ENCODE measurements around the gene CABP4.

The CABP4 gene

GRCh38 chr11:67486481-67487195 lies 31.5 kb downstream of the CABP4 start:
- no peak for TF ChIP-seq CTCF (IDR thresholded peaks at IDR 0.05; ENCODE audit: extremely low read depth, missing control alignments)
- peak; percentile 86 for DNase-seq (ENCODE audit: low spot score)

GRCh38 chr11:67489203-67489884 lies 34.2 kb downstream of the CABP4 start:
- TF ChIP-seq CTCF (IDR thresholded peaks at IDR 0.05; ENCODE audit: extremely low read depth, missing control alignments): no peak
- DNase-seq (ENCODE audit: low spot score): no peak

- TF ChIP-seq CTCF (IDR thresholded peaks at IDR 0.05; ENCODE audit: extremely low read depth, missing control alignments): no peak
- no peak for DNase-seq (ENCODE audit: low spot score)
Measured at GRCh38 chr11:67489885-67490726, 35.0 kb downstream of the CABP4 start.

- no peak for TF ChIP-seq CTCF (IDR thresholded peaks at IDR 0.05; ENCODE audit: extremely low read depth, missing control alignments)
- DNase-seq (ENCODE audit: low spot score): no peak
Measured at GRCh38 chr11:67490727-67491065, 35.5 kb downstream of the CABP4 start.

- no peak for DNase-seq (ENCODE audit: low spot score)
- no peak for TF ChIP-seq CTCF (IDR thresholded peaks at IDR 0.05; ENCODE audit: extremely low read depth, missing control alignments)
Measured at GRCh38 chr11:67491276-67492068, 36.3 kb downstream of the CABP4 start.

GRCh38 chr11:67492069-67492727 lies 37.0 kb downstream of the CABP4 start:
- DNase-seq (ENCODE audit: low spot score): no peak
- no peak for TF ChIP-seq CTCF (IDR thresholded peaks at IDR 0.05; ENCODE audit: extremely low read depth, missing control alignments)

All from GM20000 (cell line).